ENCODE data around the gene ZNF14.
"Not testable (repeated sequence)": the region's sequence is repeated elsewhere in the genome, so short reads cannot be mapped to it uniquely, and the experiment has no call there.

- TF ChIP-seq REST (IDR thresholded peaks at IDR 0.05; ENCODE audit: insufficient read depth in 1 of 2, low read depth in 2 of 2, low read length in 1 of 2); POLR2AphosphoS5 (IDR thresholded peaks at IDR 0.05; ENCODE audit: low read depth, low read length); SIN3A (IDR thresholded peaks at IDR 0.05; ENCODE audit: borderline replicate concordance, insufficient read depth, low read depth, low read length): not testable (repeated sequence)
- TF ChIP-seq, protein P1, sequence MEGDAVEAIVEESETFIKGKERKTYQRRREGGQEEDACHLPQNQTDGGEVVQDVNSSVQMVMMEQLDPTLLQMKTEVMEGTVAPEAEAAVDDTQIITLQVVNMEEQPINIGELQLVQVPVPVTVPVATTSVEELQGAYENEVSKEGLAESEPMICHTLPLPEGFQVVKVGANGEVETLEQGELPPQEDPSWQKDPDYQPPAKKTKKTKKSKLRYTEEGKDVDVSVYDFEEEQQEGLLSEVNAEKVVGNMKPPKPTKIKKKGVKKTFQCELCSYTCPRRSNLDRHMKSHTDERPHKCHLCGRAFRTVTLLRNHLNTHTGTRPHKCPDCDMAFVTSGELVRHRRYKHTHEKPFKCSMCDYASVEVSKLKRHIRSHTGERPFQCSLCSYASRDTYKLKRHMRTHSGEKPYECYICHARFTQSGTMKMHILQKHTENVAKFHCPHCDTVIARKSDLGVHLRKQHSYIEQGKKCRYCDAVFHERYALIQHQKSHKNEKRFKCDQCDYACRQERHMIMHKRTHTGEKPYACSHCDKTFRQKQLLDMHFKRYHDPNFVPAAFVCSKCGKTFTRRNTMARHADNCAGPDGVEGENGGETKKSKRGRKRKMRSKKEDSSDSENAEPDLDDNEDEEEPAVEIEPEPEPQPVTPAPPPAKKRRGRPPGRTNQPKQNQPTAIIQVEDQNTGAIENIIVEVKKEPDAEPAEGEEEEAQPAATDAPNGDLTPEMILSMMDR (IDR thresholded peaks at IDR 0.05) = not testable (repeated sequence)
These were observed 32.4 kb downstream of the ZNF14 start for GRCh38 chr19:19700493-19700892.

Measured in Panc1 (cell line).